ENCODE measurements around the gene FADS2.

Gene FADS2

DNA sequence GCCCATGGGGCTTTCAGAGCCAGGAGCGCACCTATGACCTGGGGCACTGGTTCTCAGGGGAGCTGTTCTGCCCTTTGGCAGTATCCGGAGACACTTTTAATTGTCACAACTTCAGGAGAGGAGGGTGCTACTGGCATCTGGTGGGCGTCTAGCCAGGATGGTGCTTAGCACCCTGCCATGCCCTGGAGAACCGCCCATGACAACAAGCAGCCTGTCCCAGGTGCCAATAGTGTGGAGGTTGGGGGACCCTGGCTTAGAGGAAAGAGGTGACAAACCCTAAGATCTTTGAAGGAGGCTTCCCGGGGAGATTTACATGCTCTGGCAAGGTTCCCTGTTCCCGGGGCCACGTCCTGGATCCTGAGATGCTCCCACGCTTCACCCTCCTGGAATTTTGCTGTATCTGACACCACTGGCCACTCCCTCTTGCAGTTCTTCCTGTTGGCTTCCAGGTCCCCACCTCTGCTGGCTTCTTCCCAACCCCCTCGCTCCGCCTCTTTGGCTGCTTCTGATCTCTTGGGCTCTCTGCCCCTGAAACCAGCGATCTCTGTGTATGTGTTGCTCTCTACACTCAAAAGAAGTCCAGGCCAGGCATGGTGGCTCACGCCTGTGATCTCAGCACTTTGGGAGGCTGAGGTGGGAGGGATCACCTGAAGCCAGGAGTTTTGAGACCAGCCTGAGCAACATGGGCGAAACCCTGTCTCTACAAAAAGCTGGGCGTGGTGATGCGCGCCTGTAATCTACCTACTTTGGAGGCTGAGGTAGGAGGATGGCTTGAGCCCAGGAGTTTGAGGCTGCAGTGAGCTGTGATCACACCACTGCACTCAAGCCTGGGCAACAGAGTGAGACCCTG lies 32.2 kb downstream of the FADS2 start:
- H3K9me3 ChIP-seq (ENCODE audit: control extremely low read depth in 1 of 5, control insufficient read depth in 4 of 5, insufficient read depth in 2 of 5, low read depth in 1 of 5, low read length in 4 of 5): no peaks in the 10 kb centered on the region
- H3K4me3 ChIP-seq (ENCODE audit: control insufficient read depth in 1 of 7, extremely low read depth in 1 of 7, insufficient read depth in 4 of 7, low read depth in 2 of 7, low read length in 6 of 7): no peak overlapping the region
- H3K27ac ChIP-seq (ENCODE audit: insufficient read depth in 1 of 2, low read depth in 1 of 2, low read length in 2 of 2, poor library complexity in 1 of 2, severe bottlenecking in 2 of 2): peak overlapping the region in 1 of 2 experiments; percentile 4
- DNase-seq: no peak
- no peaks in the 10 kb centered on the region for H3K27me3 ChIP-seq (replicated peaks in 2 of 5; ENCODE audit: control insufficient read depth in 4 of 5, insufficient read depth in 5 of 5, low read length in 4 of 5)
- ChIA-PET CTCF (no interaction called here), POLR2A (no interaction called here)
- 95% methylated on average over 14 of the region's 16 CpGs for WGBS (ENCODE audit: insufficient coverage)
- H3K4me1 ChIP-seq (ENCODE audit: control extremely low read depth in 1 of 4, control insufficient read depth in 4 of 4, insufficient read depth in 4 of 4, low read length in 3 of 4): no peaks in the 10 kb centered on the region
- peaks cover 8 to 90% (median 73%) of the 10 kb centered on the region in 4 experiments for H3K36me3 ChIP-seq (ENCODE audit: control insufficient read depth in 4 of 4, insufficient read depth in 4 of 4, low read length in 3 of 4)

GRCh38 chr11:61861634-61862033 lies 33.5 kb downstream of the FADS2 start:
- Histone ChIP-seq H3K4me1 (ENCODE audit: control extremely low read depth in 1 of 4, control insufficient read depth in 4 of 4, insufficient read depth in 4 of 4, low read length in 3 of 4) (no peaks in the 10 kb centered on the region), H3K27ac (ENCODE audit: insufficient read depth in 1 of 2, low read depth in 1 of 2, low read length in 2 of 2, poor library complexity in 1 of 2, severe bottlenecking in 2 of 2) (no peak overlapping the region), H3K4me3 (ENCODE audit: control insufficient read depth in 1 of 7, extremely low read depth in 1 of 7, insufficient read depth in 4 of 7, low read depth in 2 of 7, low read length in 6 of 7) (no peak overlapping the region), H3K27me3 (replicated peaks in 2 of 5; ENCODE audit: control insufficient read depth in 4 of 5, insufficient read depth in 5 of 5, low read length in 4 of 5) (no peaks in the 10 kb centered on the region), H3K9me3 (ENCODE audit: control extremely low read depth in 1 of 5, control insufficient read depth in 4 of 5, insufficient read depth in 2 of 5, low read depth in 1 of 5, low read length in 4 of 5) (no peaks in the 10 kb centered on the region), H3K36me3 (ENCODE audit: control insufficient read depth in 4 of 4, insufficient read depth in 4 of 4, low read length in 3 of 4) (peaks cover 11 to 90% (median 75%) of the 10 kb centered on the region in 4 experiments)
- CTCF ChIA-PET: interaction anchor here (0.8 kb wide), 1 partner anchor 18 kb away, joined by 3 read pairs; no protein-coding TSS in a partner anchor
- 96% methylated on average over 5 of the region's 9 CpGs for WGBS (ENCODE audit: insufficient coverage)
- POLR2A ChIA-PET: no interaction called here
- DNase-seq: no peak

DNA sequence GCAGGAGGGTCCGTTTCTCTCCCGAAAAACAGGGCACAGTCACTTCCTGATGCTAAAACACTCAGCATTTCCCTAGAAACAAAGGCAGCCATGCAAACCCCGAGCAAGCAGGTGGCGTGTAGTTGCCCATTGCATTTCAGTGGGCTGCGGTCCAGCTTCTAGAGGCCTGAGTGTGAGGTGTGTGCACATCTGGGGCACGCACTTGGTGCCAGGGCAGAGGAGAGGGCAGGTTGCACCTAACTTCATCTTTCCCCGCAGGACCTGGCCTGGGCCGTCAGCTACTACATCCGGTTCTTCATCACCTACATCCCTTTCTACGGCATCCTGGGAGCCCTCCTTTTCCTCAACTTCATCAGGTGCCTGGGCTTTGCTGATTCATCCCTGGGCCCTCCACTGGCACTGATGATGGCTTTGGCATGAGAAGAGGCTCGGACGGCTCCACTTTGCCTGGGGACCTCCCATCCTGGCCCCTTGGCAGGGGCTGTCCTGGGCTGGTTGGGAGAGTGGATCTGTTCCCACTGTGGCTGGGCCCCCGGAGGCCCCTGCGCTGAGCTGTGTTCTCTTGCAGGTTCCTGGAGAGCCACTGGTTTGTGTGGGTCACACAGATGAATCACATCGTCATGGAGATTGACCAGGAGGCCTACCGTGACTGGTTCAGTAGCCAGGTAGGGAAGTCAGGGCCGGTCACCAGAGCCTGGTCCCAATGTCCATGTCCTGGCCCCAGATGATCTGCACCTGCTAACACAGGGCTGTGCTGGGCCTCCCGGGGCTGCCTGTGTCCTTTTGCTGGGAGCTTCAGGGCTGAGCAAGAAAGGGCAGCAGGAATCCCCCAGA lies 34.8 kb downstream of the FADS2 start:
- Histone ChIP-seq H3K4me3 (ENCODE audit: control insufficient read depth in 1 of 7, extremely low read depth in 1 of 7, insufficient read depth in 4 of 7, low read depth in 2 of 7, low read length in 6 of 7) (no peak overlapping the region), H3K9me3 (ENCODE audit: control extremely low read depth in 1 of 5, control insufficient read depth in 4 of 5, insufficient read depth in 2 of 5, low read depth in 1 of 5, low read length in 4 of 5) (no peaks in the 10 kb centered on the region), H3K4me1 (ENCODE audit: control extremely low read depth in 1 of 4, control insufficient read depth in 4 of 4, insufficient read depth in 4 of 4, low read length in 3 of 4) (no peaks in the 10 kb centered on the region), H3K27ac (ENCODE audit: insufficient read depth in 1 of 2, low read depth in 1 of 2, low read length in 2 of 2, poor library complexity in 1 of 2, severe bottlenecking in 2 of 2) (no peak overlapping the region), H3K36me3 (ENCODE audit: control insufficient read depth in 4 of 4, insufficient read depth in 4 of 4, low read length in 3 of 4) (peaks cover 13 to 87% (median 69%) of the 10 kb centered on the region in 4 experiments), H3K27me3 (replicated peaks in 2 of 5; ENCODE audit: control insufficient read depth in 4 of 5, insufficient read depth in 5 of 5, low read length in 4 of 5) (no peaks in the 10 kb centered on the region)
- ChIA-PET CTCF (interaction anchor here (0.5 to 0.6 kb wide), 2 partner anchors 329 to 346 kb away, joined by 3 read pairs; no protein-coding TSS in a partner anchor), POLR2A (no interaction called here)
- WGBS (ENCODE audit: insufficient coverage): 96% methylated on average over 15 of the region's 18 CpGs
- no peak for DNase-seq

DNA sequence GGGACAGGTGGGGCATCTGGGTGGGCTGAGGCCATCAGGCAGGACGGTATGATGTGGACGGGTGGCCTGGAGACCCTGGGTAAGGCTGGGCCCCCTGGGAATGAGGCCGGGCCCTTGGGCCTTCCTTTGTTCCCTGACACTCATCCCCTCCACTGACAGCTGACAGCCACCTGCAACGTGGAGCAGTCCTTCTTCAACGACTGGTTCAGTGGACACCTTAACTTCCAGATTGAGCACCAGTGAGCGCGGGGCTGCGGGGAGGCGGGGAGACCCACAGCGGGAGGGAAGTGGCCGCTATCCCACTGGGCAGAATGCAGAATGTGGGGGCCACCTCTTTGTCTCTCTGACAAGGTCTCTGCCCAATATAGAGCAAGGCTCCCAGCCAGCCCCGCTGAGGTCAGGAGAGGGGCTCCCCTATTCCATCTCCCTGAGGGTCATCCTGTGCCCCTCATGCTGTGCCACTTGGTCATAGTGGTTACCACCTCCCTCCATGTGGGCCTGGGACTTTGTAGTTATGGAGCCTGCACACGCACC lies 35.5 kb downstream of the FADS2 start:
- Histone ChIP-seq H3K36me3 (ENCODE audit: control insufficient read depth in 4 of 4, insufficient read depth in 4 of 4, low read length in 3 of 4) (peaks cover 13 to 85% (median 66%) of the 10 kb centered on the region in 4 experiments), H3K9me3 (ENCODE audit: control extremely low read depth in 1 of 5, control insufficient read depth in 4 of 5, insufficient read depth in 2 of 5, low read depth in 1 of 5, low read length in 4 of 5) (no peaks in the 10 kb centered on the region), H3K4me1 (ENCODE audit: control extremely low read depth in 1 of 4, control insufficient read depth in 4 of 4, insufficient read depth in 4 of 4, low read length in 3 of 4) (no peaks in the 10 kb centered on the region), H3K27ac (ENCODE audit: insufficient read depth in 1 of 2, low read depth in 1 of 2, low read length in 2 of 2, poor library complexity in 1 of 2, severe bottlenecking in 2 of 2) (no peak overlapping the region), H3K4me3 (ENCODE audit: control insufficient read depth in 1 of 7, extremely low read depth in 1 of 7, insufficient read depth in 4 of 7, low read depth in 2 of 7, low read length in 6 of 7) (no peak overlapping the region), H3K27me3 (replicated peaks in 2 of 5; ENCODE audit: control insufficient read depth in 4 of 5, insufficient read depth in 5 of 5, low read length in 4 of 5) (no peaks in the 10 kb centered on the region)
- CTCF ChIA-PET: interaction anchor here (1.4 to 23.7 kb wide), 2 partner anchors 28 to 67 kb away, joined by 4 to 344 read pairs; partner anchors contain the start of gene FADS3
- DNase-seq: no peak
- POLR2A ChIA-PET: no interaction called here
- WGBS (ENCODE audit: insufficient coverage): 94% methylated on average over 11 of the region's 13 CpGs

GRCh38 chr11:61864814-61865775 lies 37.0 kb downstream of the FADS2 start:
- no peaks in the 10 kb centered on the region for H3K27me3 ChIP-seq (replicated peaks in 2 of 5; ENCODE audit: control insufficient read depth in 4 of 5, insufficient read depth in 5 of 5, low read length in 4 of 5)
- peaks cover 9 to 72% (median 53%) of the 10 kb centered on the region in 4 experiments for H3K36me3 ChIP-seq (ENCODE audit: control insufficient read depth in 4 of 4, insufficient read depth in 4 of 4, low read length in 3 of 4)
- H3K4me1 ChIP-seq (ENCODE audit: control extremely low read depth in 1 of 4, control insufficient read depth in 4 of 4, insufficient read depth in 4 of 4, low read length in 3 of 4): peaks cover 0 to 3% (median 0%) of the 10 kb centered on the region in 4 experiments
- WGBS (ENCODE audit: insufficient coverage): 98% methylated on average over 9 of the region's 20 CpGs
- no peak for DNase-seq
- CTCF ChIA-PET: interaction anchor here (1.4 to 23.7 kb wide), 2 partner anchors 27 to 68 kb away, joined by 4 to 344 read pairs; partner anchors contain the start of gene FADS3
- H3K27ac ChIP-seq (ENCODE audit: insufficient read depth in 1 of 2, low read depth in 1 of 2, low read length in 2 of 2, poor library complexity in 1 of 2, severe bottlenecking in 2 of 2): no peak overlapping the region
- POLR2A ChIA-PET: no interaction called here
- no peaks in the 10 kb centered on the region for H3K9me3 ChIP-seq (ENCODE audit: control extremely low read depth in 1 of 5, control insufficient read depth in 4 of 5, insufficient read depth in 2 of 5, low read depth in 1 of 5, low read length in 4 of 5)
- no peak overlapping the region for H3K4me3 ChIP-seq (ENCODE audit: control insufficient read depth in 1 of 7, extremely low read depth in 1 of 7, insufficient read depth in 4 of 7, low read depth in 2 of 7, low read length in 6 of 7)

- peaks cover 0 to 12% (median 4%) of the 10 kb centered on the region in 4 experiments for H3K4me1 ChIP-seq (ENCODE audit: control extremely low read depth in 1 of 4, control insufficient read depth in 4 of 4, insufficient read depth in 4 of 4, low read length in 3 of 4)
- ChIA-PET CTCF (interaction anchor here (1.0 to 23.7 kb wide), 3 partner anchors 10 to 242 kb away, joined by 3 to 344 read pairs (median 9); partner anchors contain the start of gene FADS3), POLR2A (no interaction called here)
- no peak overlapping the region for H3K27ac ChIP-seq (ENCODE audit: insufficient read depth in 1 of 2, low read depth in 1 of 2, low read length in 2 of 2, poor library complexity in 1 of 2, severe bottlenecking in 2 of 2)
- DNase-seq: no peak
- 99% methylated on average over 11 of the region's 18 CpGs for WGBS (ENCODE audit: insufficient coverage)
- H3K36me3 ChIP-seq (ENCODE audit: control insufficient read depth in 4 of 4, insufficient read depth in 4 of 4, low read length in 3 of 4): peaks cover 9 to 61% (median 46%) of the 10 kb centered on the region in 4 experiments
- H3K27me3 ChIP-seq (replicated peaks in 2 of 5; ENCODE audit: control insufficient read depth in 4 of 5, insufficient read depth in 5 of 5, low read length in 4 of 5): no peaks in the 10 kb centered on the region
- no peak overlapping the region for H3K4me3 ChIP-seq (ENCODE audit: control insufficient read depth in 1 of 7, extremely low read depth in 1 of 7, insufficient read depth in 4 of 7, low read depth in 2 of 7, low read length in 6 of 7)
- H3K9me3 ChIP-seq (ENCODE audit: control extremely low read depth in 1 of 5, control insufficient read depth in 4 of 5, insufficient read depth in 2 of 5, low read depth in 1 of 5, low read length in 4 of 5): no peaks in the 10 kb centered on the region
Measured at GRCh38 chr11:61866231-61866957, 38.3 kb downstream of the FADS2 start.
